ENCODE measurements around the gene ATP9B.

- TF ChIP-seq, protein P1, sequence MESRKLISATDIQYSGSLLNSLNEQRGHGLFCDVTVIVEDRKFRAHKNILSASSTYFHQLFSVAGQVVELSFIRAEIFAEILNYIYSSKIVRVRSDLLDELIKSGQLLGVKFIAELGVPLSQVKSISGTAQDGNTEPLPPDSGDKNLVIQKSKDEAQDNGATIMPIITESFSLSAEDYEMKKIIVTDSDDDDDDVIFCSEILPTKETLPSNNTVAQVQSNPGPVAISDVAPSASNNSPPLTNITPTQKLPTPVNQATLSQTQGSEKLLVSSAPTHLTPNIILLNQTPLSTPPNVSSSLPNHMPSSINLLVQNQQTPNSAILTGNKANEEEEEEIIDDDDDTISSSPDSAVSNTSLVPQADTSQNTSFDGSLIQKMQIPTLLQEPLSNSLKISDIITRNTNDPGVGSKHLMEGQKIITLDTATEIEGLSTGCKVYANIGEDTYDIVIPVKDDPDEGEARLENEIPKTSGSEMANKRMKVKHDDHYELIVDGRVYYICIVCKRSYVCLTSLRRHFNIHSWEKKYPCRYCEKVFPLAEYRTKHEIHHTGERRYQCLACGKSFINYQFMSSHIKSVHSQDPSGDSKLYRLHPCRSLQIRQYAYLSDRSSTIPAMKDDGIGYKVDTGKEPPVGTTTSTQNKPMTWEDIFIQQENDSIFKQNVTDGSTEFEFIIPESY (IDR thresholded peaks at IDR 0.05): no peak
- no peak for TF ChIP-seq CTCF (IDR thresholded peaks at IDR 0.05; ENCODE audit: low read depth, low read length, missing input control)
- TF ChIP-seq YY1 (IDR thresholded peaks at IDR 0.05): no peak
- TF ChIP-seq, protein P2, sequence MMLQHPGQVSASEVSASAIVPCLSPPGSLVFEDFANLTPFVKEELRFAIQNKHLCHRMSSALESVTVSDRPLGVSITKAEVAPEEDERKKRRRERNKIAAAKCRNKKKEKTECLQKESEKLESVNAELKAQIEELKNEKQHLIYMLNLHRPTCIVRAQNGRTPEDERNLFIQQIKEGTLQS (IDR thresholded peaks at IDR 0.05): no peak
- no peak for TF ChIP-seq SP1 (IDR thresholded peaks at IDR 0.05)
- TF ChIP-seq, protein P3, sequence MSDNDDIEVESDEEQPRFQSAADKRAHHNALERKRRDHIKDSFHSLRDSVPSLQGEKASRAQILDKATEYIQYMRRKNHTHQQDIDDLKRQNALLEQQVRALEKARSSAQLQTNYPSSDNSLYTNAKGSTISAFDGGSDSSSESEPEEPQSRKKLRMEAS (IDR thresholded peaks at IDR 0.05): no peak
- no peak for TF ChIP-seq GABPA (IDR thresholded peaks at IDR 0.05 in 1 of 2, conservative IDR thresholded peaks at IDR 0.05 in 1 of 2)
- no peak for TF ChIP-seq JUND (IDR thresholded peaks at IDR 0.05)
- no peak for TF ChIP-seq TAF1 (conservative IDR thresholded peaks at IDR 0.05)
Observed at GRCh38 chr18:79067611-79068010, 1.6 kb upstream of the ATP9B start.

All from liver (tissue), 3 donors.